HL-60 (cell line): ENCODE data around the gene EEF1AKMT3.
A peak's percentile ranks its signal among the peaks of the same experiment; 100 is the strongest.

ENCODE experiments used
- DNase-seq, 2 experiments: peaks; one replicate each; pipeline ENCODE4 v3.0.0-alpha.2; 2010 to 2020; ENCODE audit warnings: low read depth in 1 of 2, low spot score in 1 of 2
- H3K27ac ChIP-seq: fragments of 250-450 bp; sonication (Bioruptor Pico); replicated peaks from 2 replicates; pipeline ENCODE4 v1.5.1; 2020; ENCODE audit warnings: mild to moderate bottlenecking, moderate library complexity
- H3K27me3 ChIP-seq: fragments of 250-450 bp; sonication (Bioruptor Pico); 2 replicates; pipeline ENCODE4 v1.5.1; 2021; ENCODE audit warnings: mild to moderate bottlenecking, moderate library complexity; ENCODE audit not compliant: insufficient read depth, poor library complexity, severe bottlenecking
- H3K4me3 ChIP-seq: replicated peaks from 2 replicates; pipeline ENCODE4 v1.5.1; 2011; ENCODE audit warnings: mild to moderate bottlenecking, control low read depth, low read length; ENCODE audit not compliant: insufficient read depth
- CTCF ChIP-seq: IDR thresholded peaks from one replicate; pipeline ENCODE4 v1.5.1; 2011; ENCODE audit warnings: low read length, control low read depth, inconsistent platforms; ENCODE audit not compliant: insufficient read depth
- GABPA ChIP-seq: IDR thresholded peaks from 2 replicates; pipeline ENCODE4 v1.6.1; 2012; ENCODE audit warnings: low read depth
- POLR2AphosphoS5 ChIP-seq: IDR thresholded peaks from 2 replicates; pipeline ENCODE4 v1.6.1; 2012; ENCODE audit warnings: low read depth
- REST ChIP-seq: IDR thresholded peaks from 2 replicates; pipeline ENCODE4 v1.6.1; 2012; ENCODE audit warnings: low read depth; ENCODE audit not compliant: insufficient replicate concordance
- SPI1 ChIP-seq: IDR thresholded peaks from 2 replicates; pipeline ENCODE4 v1.6.1; 2012; ENCODE audit warnings: low read depth, mild to moderate bottlenecking, borderline replicate concordance

Gene EEF1AKMT3

GRCh38 chr12:57754411-57755193, 17.8 kb upstream of the EEF1AKMT3 start, which contains the start of gene MARCHF9:
Gene MARCHF9, plus strand, starts transcription at chr12:57755103. Its CDS starts 426 bp downstream, at chr12:57755529.
- Histone ChIP-seq H3K27ac (no peak within 1 kb of the TSS), H3K27me3 (peaks cover 3% of the 10 kb centered on the region), H3K4me3 (peak within 1 kb of the TSS; percentile 68)
- peak; percentile 63 for DNase-seq
- TF ChIP-seq POLR2AphosphoS5: no peak

GRCh38 chr12:57755194-57755453, 17.3 kb upstream of the EEF1AKMT3 start:
- no peak for TF ChIP-seq REST
- TF ChIP-seq SPI1: no peak
- no peak for TF ChIP-seq CTCF
- no peak for TF ChIP-seq GABPA
- TF ChIP-seq POLR2AphosphoS5: no peak
- peaks cover 3% of the 10 kb centered on the region for H3K27me3 ChIP-seq
- H3K27ac ChIP-seq: no peak overlapping the region
- no peak for DNase-seq
- peak overlapping the region; percentile 68 for H3K4me3 ChIP-seq

- Histone ChIP-seq H3K27ac (no peak overlapping the region), H3K27me3 (peaks cover 3% of the 10 kb centered on the region), H3K4me3 (peak overlapping the region; percentile 68)
- TF ChIP-seq SPI1 (peak; percentile 26; the same call in 1 of the 2 replicates), GABPA (no peak), POLR2AphosphoS5 (no peak)
- DNase-seq: no peak
Measured at GRCh38 chr12:57755454-57756372, 16.7 kb upstream of the EEF1AKMT3 start.

GRCh38 chr12:57756406-57757341, 15.7 kb upstream of the EEF1AKMT3 start:
- Histone ChIP-seq H3K27me3 (peaks cover 3% of the 10 kb centered on the region), H3K27ac (no peak overlapping the region), H3K4me3 (peak overlapping the region; percentile 68)
- peak; percentile 94 for TF ChIP-seq CTCF
- TF ChIP-seq POLR2AphosphoS5: no peak
- no peak for TF ChIP-seq REST
- no peak for TF ChIP-seq SPI1
- peak in 1 of 2 experiments; percentile 67 for DNase-seq
